ENCODE measurements around the gene COL15A1.
"Not testable (repeated sequence)": the region's sequence is repeated elsewhere in the genome, so short reads cannot be mapped to it uniquely, and the experiment has no call there.

The COL15A1 gene

DNA sequence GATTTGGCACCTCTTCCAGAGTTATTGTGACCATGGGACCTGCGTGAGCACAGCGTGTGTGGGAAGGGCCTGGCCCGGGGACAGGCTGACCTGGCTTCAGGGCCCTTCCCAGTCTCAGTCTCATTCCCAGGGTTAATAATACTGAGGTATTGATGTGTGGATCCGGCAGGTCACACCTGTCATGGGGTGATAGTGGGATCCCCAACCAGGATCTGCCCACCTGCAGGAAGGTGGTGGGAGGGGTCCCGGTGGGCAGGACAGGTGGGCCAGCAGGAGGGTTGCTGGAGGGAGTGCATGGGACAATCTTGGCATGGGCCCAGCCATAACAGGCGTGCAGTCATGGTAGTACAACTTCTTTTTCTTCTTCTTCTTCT is 55.4 kb downstream of the COL15A1 start:
- Mint-ChIP-seq H3K9me3 (no peaks in the 10 kb centered on the region), H3K4me3 (no peak overlapping the region), H3K36me3 (no peaks in the 10 kb centered on the region), H3K4me1 (peaks cover 32% of the 10 kb centered on the region), H3K27ac (no peak overlapping the region)
- ATAC-seq (no peak), DNase-seq (ENCODE audit: low spot score in 2 of 2) (no peak)

DNA sequence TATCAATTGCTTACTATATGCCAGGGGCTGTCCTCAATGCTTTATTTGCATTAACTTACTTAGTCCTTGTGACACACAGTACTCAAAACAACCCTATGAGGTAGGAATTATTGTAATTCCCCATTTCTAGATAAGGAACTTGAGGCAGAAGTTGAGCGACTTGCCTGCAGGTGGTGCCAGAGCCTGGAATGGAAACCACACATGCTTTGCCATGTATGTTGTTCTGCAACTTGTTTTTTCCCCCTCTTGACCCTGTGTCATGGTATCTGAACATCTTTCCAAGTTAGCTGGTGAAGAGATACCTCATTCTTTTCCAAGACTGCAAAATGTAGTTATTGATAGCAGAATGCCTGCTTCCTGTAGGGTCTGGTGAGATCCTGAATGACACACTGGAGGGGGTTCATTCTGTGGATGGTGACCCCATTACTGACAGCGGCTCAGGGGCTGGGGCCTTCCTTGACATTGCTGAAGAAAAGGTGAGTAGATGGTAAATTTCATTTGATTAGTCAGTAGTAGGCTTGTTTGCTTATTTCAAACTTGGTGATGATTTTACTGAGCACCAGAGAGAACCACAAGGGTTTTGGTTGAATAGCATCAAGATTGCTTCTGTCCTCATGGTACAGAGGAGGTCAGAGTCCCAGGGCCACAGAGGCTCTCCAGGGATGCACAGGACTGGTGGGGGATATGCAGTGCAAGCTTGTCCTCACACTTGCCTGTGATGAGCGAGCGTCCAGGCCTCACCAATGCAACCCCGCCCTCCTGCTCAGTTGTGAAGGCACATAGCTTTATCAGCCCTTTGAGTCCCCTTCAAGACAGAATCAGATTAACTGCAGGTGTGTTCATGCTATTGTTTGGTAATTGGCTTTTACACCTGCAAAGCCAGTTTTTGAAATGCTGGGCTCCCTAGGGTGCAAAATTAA is 57.0 kb downstream of the COL15A1 start:
- Mint-ChIP-seq H3K27ac (peak overlapping the region; percentile 38), H3K9me3 (no peaks in the 10 kb centered on the region), H3K4me3 (no peak overlapping the region), H3K36me3 (no peaks in the 10 kb centered on the region), H3K4me1 (peaks cover 36% of the 10 kb centered on the region)
- DNase-seq (ENCODE audit: low spot score in 2 of 2) (no peak), ATAC-seq (peak; percentile 61)

DNA sequence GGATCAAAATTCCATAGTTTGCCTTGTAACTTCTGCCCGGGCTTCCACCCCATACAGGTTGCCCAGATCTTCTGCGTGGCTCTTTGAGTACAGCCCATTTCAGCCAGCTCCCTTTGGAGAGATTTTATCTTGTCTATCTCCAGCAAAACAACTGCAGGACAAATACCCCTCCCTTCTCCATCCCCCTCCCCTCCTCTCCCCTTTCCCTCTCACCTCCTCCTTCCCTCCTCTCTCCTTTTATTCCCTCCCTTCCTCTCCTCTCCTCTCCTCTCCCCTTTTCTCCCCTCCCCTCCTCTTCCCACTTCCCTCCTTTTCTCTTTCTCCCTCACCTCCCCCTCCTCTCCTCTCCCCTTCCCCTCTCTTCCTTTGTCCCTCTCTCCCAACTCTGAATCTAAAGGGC is 58.2 kb downstream of the COL15A1 start:
- Mint-ChIP-seq H3K27ac (peak overlapping the region; percentile 38), H3K9me3 (no peaks in the 10 kb centered on the region), H3K4me3 (no peak overlapping the region), H3K36me3 (no peaks in the 10 kb centered on the region), H3K4me1 (peaks cover 41% of the 10 kb centered on the region)
- ATAC-seq (no peak), DNase-seq (ENCODE audit: low spot score in 2 of 2) (no peak)

DNA sequence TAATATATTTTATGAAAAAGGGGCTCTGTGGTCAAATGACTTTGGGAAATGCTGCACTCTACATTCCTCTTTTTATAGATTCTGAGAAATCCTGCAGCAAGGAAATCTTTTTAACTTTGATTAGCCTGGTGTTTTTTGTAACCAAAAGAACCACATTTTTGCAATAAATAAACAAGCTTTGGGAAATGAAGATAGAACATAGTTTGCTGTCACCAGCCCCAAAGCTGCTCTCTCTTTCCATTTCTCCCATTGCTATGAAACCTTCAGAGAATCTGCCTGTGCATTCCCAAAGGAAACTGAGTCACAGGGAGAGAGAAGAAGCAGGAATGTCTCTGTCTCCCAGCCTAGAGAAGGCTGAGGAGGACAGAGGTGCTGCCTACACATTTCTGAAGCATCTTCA is 59.0 kb downstream of the COL15A1 start:
- no peak for DNase-seq (ENCODE audit: low spot score in 2 of 2)
- H3K9me3 Mint-ChIP-seq = no peaks in the 10 kb centered on the region
- H3K36me3 Mint-ChIP-seq = no peaks in the 10 kb centered on the region
- peak overlapping the region; percentile 61 for H3K27ac Mint-ChIP-seq
- no peak for ATAC-seq
- H3K4me3 Mint-ChIP-seq = no peak overlapping the region
- peaks cover 41% of the 10 kb centered on the region for H3K4me1 Mint-ChIP-seq

DNA sequence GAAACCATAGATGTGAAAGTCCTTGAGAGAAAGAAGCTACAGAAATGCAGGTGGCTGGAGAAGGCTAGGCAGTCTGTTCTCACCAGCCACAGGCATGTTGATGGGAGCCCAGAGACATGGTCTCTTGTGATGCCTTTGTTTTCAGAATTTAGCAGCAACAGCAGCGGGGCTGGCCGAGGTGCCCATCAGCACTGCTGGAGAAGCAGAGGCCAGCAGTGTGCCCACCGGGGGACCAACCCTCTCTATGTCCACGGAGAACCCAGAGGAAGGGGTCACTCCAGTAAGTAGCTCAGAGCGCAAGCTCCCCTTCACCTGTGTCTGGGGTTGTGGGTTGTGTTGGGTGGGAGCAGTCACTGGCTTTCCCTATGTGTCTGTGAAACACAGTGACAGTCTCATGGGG is 59.6 kb downstream of the COL15A1 start:
- H3K4me3 Mint-ChIP-seq = no peak overlapping the region
- DNase-seq (ENCODE audit: low spot score in 2 of 2) (no peak), ATAC-seq (no peak)
- H3K4me1 Mint-ChIP-seq = peaks cover 41% of the 10 kb centered on the region
- H3K36me3 Mint-ChIP-seq = no peaks in the 10 kb centered on the region
- H3K27ac Mint-ChIP-seq = peak overlapping the region; percentile 61
- H3K9me3 Mint-ChIP-seq = no peaks in the 10 kb centered on the region

DNA sequence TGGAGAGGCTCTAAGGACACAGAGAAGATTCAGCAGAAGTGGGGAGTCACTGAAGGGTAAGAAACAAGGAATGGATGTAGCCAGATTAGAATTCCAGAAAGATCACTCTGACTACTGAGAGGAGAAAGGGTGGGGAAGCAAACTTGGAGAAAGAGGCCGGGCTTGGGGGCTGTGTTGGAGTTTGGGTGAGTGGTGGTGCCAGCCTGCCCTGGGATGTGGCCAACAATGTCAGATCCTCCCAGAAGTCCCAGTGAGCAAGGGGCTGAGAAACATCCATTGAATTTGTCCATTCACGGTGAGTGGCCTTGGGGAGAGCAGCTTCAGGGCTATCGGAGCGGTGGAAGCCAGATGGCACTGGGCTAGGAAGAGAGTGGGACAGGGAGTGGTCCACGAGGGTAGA is 60.4 kb downstream of the COL15A1 start:
- Mint-ChIP-seq H3K9me3 (no peaks in the 10 kb centered on the region), H3K4me1 (peaks cover 37% of the 10 kb centered on the region), H3K36me3 (no peaks in the 10 kb centered on the region), H3K27ac (peak overlapping the region; percentile 53), H3K4me3 (no peak overlapping the region)
- DNase-seq (ENCODE audit: low spot score in 2 of 2) = no peak
- no peak for ATAC-seq

DNA sequence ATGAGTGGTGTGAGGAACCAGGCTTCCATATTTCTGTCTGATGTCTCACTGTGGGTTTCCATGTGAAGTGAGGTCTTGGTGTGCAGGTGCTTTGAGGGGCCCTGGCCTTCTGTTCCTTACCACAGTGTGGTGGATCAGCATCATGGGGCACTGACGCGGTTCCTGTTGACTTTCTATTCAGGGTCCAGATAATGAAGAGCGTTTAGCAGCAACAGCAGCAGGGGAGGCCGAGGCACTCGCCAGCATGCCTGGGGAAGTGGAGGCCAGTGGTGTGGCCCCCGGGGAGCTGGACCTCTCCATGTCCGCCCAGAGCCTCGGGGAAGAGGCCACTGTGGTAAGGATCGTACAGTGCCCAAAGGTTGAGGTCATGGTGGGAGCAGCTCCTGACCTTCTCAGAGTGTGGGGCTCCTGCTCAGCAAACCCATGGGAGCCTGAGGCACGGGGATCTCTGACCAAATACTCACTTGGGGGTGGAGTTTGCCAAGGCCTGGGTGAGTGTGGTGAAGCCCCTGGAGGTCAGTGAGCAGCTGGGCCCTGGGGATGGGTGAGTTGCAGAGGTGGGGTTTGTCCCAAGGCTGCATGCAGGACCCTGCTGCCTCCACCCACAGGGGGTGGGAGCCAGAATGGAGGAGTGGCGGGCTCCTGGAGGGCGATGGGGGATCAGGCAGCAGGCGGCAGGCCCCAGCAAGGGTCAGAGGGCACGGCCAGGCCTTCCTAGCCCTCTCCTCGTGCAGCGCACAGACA is 61.2 kb downstream of the COL15A1 start:
- Mint-ChIP-seq H3K36me3 (no peaks in the 10 kb centered on the region), H3K27ac (peak overlapping the region; percentile 53), H3K9me3 (no peaks in the 10 kb centered on the region), H3K4me1 (peaks cover 33% of the 10 kb centered on the region), H3K4me3 (no peak overlapping the region)
- DNase-seq (ENCODE audit: low spot score in 2 of 2) (no peak), ATAC-seq (no peak)

DNA sequence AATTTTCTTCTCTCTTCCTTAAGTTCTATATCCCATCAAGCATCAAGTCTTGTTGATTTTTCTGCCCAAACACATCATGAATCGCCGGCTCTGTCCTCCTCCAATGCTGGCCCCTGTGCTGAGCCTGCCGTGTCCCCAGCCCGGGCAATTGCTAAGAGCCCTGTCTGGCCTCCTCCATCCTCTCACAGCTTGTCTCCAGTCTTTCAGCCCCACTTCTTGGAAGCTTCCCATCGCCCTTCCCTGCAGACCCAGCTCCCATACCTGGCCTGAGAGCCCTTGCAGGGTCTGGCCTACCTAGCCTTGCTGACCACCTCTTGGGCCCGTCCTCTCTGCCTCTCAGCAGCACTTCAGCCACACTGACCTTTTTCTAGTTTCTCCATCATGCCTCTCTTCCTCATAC is 61.9 kb downstream of the COL15A1 start:
- H3K27ac Mint-ChIP-seq = no peak overlapping the region
- no peak overlapping the region for H3K4me3 Mint-ChIP-seq

DNA sequence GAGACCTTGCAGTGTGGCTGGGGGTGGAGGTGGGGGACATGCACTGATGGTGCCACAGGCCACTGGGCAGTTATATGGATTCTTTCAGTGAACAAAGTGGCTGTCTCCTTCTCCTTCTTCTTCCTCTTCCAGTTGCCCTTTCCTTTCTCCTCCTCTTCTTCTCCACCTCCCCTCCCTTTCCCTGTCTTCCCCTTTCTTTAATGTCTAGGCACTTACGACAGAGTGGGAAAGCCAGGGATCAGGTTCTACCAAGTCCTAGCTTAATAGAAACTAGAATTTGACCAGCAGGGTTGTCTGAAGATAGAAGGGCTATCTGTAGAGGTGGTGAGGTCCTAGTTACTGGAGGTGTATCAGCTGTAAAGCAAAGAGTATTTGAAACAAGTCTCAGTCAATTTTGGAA is 62.8 kb downstream of the COL15A1 start:
- Mint-ChIP-seq H3K4me1 (peaks cover 21% of the 10 kb centered on the region), H3K36me3 (no peaks in the 10 kb centered on the region), H3K9me3 (peaks cover 4% of the 10 kb centered on the region), H3K4me3 (no peak overlapping the region), H3K27ac (no peak overlapping the region)
- ATAC-seq (no peak), DNase-seq (ENCODE audit: low spot score in 2 of 2) (no peak)

More for the DNA sequence above, 61.9 kb downstream of the COL15A1 start:
- DNase-seq (ENCODE audit: low spot score in 2 of 2) = no peak
- peaks cover 4% of the 10 kb centered on the region for H3K9me3 Mint-ChIP-seq
- H3K36me3 Mint-ChIP-seq = no peaks in the 10 kb centered on the region
- no peak for ATAC-seq
- peaks cover 29% of the 10 kb centered on the region for H3K4me1 Mint-ChIP-seq

DNA sequence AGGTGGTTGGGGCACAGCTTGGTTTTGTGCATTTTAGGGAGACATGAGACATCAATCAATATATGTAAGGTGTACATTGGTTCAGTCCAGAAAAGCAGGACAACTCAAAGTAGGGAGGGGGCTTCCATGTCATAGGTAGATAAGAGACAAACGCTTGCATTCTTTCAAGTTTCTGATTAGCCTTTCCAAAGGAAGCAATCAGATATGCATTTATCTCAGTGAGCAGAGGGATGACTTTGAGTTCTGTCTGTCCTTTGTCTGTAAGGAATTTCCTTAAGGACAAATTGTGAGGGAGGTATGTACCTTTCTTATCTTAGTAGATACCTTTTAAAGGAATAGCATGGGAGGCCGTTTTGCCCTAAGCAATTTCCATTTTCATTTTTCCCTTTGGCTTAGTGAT is 63.3 kb downstream of the COL15A1 start:
- ATAC-seq (no peak), DNase-seq (ENCODE audit: low spot score in 2 of 2) (no peak)
- peaks cover 17% of the 10 kb centered on the region for H3K4me1 Mint-ChIP-seq
- no peak overlapping the region for H3K4me3 Mint-ChIP-seq
- H3K9me3 Mint-ChIP-seq = peaks cover 4% of the 10 kb centered on the region
- H3K27ac Mint-ChIP-seq = no peak overlapping the region
- H3K36me3 Mint-ChIP-seq = no peaks in the 10 kb centered on the region

DNA sequence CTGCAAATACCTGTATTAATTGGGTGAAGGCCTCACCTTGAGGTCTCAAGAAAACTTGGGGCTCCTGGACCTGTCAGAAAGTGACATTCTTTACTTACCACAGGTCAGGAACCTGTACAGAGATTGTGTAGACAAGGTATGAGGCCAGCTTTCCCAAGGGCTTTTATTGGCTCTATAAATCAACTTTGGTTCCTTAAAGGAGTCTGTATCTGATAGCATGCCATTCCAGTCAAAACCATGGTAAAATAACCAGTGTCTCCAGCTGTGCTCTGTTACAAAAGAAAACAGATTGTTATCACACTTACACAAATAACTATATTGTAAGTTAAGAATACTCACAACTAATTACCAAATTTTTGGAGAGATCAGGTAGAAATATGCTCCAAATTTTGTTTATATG is 64.5 kb downstream of the COL15A1 start:
- no peak for DNase-seq (ENCODE audit: low spot score in 2 of 2)
- Mint-ChIP-seq H3K27ac (no peak overlapping the region), H3K4me1 (peaks cover 21% of the 10 kb centered on the region), H3K4me3 (no peak overlapping the region), H3K36me3 (no peaks in the 10 kb centered on the region), H3K9me3 (peaks cover 4% of the 10 kb centered on the region)
- no peak for ATAC-seq

DNA sequence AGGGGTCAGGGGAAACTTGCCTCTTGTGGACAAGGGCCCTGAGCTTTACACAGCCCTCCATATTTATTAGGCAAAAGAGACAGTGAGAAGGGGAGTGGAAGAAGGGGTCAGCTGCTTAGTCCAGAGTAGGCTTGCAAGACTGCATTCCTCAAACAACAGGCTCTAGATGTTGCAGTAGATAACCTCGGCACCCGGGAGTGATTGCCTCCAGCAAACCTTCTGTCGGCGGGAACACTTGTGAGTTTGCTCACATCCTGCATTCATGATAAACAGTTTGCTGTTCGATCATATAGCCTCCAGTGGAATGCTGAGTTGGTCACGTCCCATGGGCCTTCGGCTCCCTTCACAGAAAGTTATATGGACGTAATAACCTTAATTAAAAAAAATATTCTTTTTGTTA is 66.7 kb downstream of the COL15A1 start:
- not testable (repeated sequence) for H3K27ac Mint-ChIP-seq

DNA sequence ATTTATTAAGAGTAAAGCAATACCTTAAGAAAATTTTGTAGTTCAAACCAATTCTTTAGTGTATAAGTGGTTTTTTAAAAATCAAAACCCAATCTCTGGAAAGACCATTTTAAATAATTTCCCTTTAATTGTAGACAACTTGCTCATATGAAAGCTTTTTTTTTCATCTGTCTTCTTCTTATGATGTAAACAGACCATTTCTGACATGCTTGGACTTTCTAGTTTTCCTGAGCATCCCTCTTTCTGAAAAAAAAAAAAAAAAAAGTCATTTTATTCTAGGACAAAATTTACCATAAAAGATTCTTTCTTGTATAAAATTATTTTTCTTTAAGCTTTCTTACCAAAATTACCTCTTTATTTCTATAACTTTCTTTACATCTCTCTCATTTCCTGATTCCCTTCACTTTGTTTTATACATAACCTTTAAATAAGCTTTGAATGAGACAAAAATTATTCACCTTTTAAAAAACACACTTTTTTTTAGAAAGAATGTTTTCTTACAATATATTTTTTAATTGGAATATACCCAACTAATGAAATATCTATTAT is 67.5 kb downstream of the COL15A1 start:
- no peak for ATAC-seq
- Mint-ChIP-seq H3K4me1 (peaks cover 22% of the 10 kb centered on the region), H3K4me3 (no peak overlapping the region), H3K9me3 (peaks cover 4% of the 10 kb centered on the region), H3K36me3 (no peaks in the 10 kb centered on the region), H3K27ac (no peak overlapping the region)
- no peak for DNase-seq (ENCODE audit: low spot score in 2 of 2)

More for the DNA sequence above, 66.7 kb downstream of the COL15A1 start:
- H3K4me1 Mint-ChIP-seq = peaks cover 21% of the 10 kb centered on the region
- not testable (repeated sequence) for H3K4me3 Mint-ChIP-seq; ATAC-seq; H3K9me3 Mint-ChIP-seq; H3K36me3 Mint-ChIP-seq; DNase-seq (ENCODE audit: low spot score in 2 of 2)

DNA sequence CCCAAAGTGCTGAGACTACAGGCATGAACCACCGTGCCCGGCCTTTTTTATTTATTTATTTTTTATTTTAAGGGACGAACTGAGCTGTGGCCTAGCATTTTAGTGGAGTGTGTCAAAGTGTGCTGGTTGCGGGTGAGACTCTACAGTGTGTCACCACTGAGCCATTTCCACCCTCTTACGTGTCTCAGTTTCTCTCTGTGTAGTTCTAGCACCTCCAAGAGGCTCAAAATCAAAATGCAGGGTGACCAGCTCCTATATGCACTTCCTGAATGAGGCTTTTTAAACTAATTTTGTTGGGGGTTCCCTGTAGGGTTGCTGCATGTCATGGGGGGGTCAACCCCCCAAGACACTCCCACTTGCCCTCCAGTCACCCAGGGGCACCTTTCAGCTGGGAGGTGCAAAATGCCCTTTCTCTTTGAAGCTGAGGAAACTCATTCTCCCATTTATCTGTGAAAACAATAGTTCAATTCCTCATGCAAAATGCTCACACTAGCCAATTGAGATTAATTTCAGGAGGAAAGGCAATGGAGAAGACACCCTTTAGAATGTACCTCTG is 69.3 kb downstream of the COL15A1 start:
- Mint-ChIP-seq H3K4me1 (peaks cover 23% of the 10 kb centered on the region), H3K9me3 (peaks cover 4% of the 10 kb centered on the region), H3K27ac (peak overlapping the region; percentile 93), H3K4me3 (peak overlapping the region; percentile 42), H3K36me3 (no peaks in the 10 kb centered on the region)
- no peak for DNase-seq (ENCODE audit: low spot score in 2 of 2)
- peak; percentile 93 for ATAC-seq

DNA sequence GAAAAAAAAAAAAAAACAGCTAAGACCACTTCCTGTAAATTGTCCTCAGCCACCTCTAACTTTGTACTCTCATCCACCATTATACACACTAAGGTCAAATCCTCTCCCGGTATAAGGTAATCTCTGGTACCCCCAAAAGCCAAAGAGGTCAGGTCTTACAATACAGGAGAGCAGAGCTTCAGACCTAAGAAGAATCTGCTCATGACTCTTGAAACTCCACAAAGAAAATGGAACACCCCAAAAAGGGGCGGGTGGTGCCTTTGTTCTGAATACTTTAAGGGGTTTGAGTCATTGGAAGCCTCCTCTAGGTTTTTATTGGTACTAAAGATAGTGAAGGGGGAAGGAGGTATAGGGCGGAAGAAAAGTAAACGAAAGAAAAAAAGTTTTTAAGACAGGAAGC is 69.8 kb downstream of the COL15A1 start:
- ATAC-seq (peak; percentile 73), DNase-seq (ENCODE audit: low spot score in 2 of 2) (peak in 1 of 2 donors; percentile 55)
- peaks cover 4% of the 10 kb centered on the region for H3K9me3 Mint-ChIP-seq
- peak overlapping the region; percentile 93 for H3K27ac Mint-ChIP-seq
- H3K36me3 Mint-ChIP-seq = no peaks in the 10 kb centered on the region
- peak overlapping the region; percentile 42 for H3K4me3 Mint-ChIP-seq
- peaks cover 23% of the 10 kb centered on the region for H3K4me1 Mint-ChIP-seq

Measured in stimulated activated effector memory CD8-positive, alpha-beta T cell treated with anti-CD3 and anti-CD28 coated beads, Interleukin-12 subunit alpha, Interleukin-12 subunit beta, amount 100 ng/mL, for 72 hours (primary cell).